HEK293 (cell line): ENCODE data around the gene ADGRD2.

ENCODE experiments used
- CTCF ChIA-PET: fragments of 350-600 bp; formaldehyde crosslinking; extraction: SDS; loops from one replicate; lab custom pipeline; 2021; ENCODE audit warnings: antibody characterized with exemption; lab: Yijun Ruan, JAX
- POLR2A ChIA-PET: fragments of 300-600 bp; formaldehyde crosslinking; extraction: SDS; loops from one replicate; lab custom pipeline; 2020; ENCODE audit warnings: antibody characterized with exemption, inconsistent platforms; lab: Yijun Ruan, JAX
- H3K27ac ChIP-seq: fragments of 200-500 bp; sonication (Bioruptor generic); 2 replicates; pipeline ENCODE4 v1.5.1; 2014; ENCODE audit warnings: low read depth, low read length, control low read depth, inconsistent platforms; ENCODE audit errors: extremely low read depth
- H3K36me3 ChIP-seq, 2 experiments: fragments of 200-500 bp in 1 of 2; sonication (Bioruptor generic) in 1 of 2; 1 replicate in 1 of 2; 2 replicates in 1 of 2; pipeline ENCODE4 v1.5.1; 2014 to 2017; ENCODE audit warnings: inconsistent platforms in 2 of 2, low read length in 2 of 2; ENCODE audit not compliant: control insufficient read depth in 2 of 2, insufficient read depth in 1 of 2
- H3K4me1 ChIP-seq: fragments of 200-500 bp; sonication (Bioruptor generic); 2 replicates; pipeline ENCODE4 v1.5.1; 2014; ENCODE audit warnings: mild to moderate bottlenecking, low read length, inconsistent platforms; ENCODE audit not compliant: control insufficient read depth, insufficient read depth
- H3K4me3 ChIP-seq: 2 replicates; pipeline ENCODE4 v1.5.1; 2011; ENCODE audit warnings: low read depth, mild to moderate bottlenecking, control low read depth, low read length, moderate library complexity
- H3K9me3 ChIP-seq: fragments of 200-500 bp; sonication (Bioruptor generic); 2 replicates; pipeline ENCODE4 v1.5.1; 2014; ENCODE audit warnings: low read depth, low read length, inconsistent platforms; ENCODE audit not compliant: control insufficient read depth, insufficient read depth
- EGR2 ChIP-seq: fragments of 450-650 bp; formaldehyde crosslinking; IDR thresholded peaks from 2 replicates; pipeline ENCODE4 v1.5.1; 2016; ENCODE audit warnings: low read depth, missing biosample characterization, missing genetic modification characterization
- GFI1B ChIP-seq: fragments of 450-650 bp; formaldehyde crosslinking; IDR thresholded peaks from 2 replicates; pipeline ENCODE4 v1.5.1; 2016; ENCODE audit warnings: missing biosample characterization, missing genetic modification characterization
- GLIS1 ChIP-seq: fragments of 450-650 bp; formaldehyde crosslinking; IDR thresholded peaks from 2 replicates; pipeline ENCODE4 v1.5.1; 2016; ENCODE audit warnings: missing biosample characterization, missing genetic modification characterization
- HOXA7 ChIP-seq: sonication (generic); formaldehyde crosslinking; IDR thresholded peaks from 2 replicates; pipeline ENCODE4 v1.8.1; 2022; ENCODE audit warnings: missing genetic modification reagents, borderline replicate concordance
- IKZF3 ChIP-seq: fragments of 450-650 bp; IDR thresholded peaks from 2 replicates; pipeline ENCODE4 v1.5.0; 2018; ENCODE audit warnings: missing biosample characterization, mild to moderate bottlenecking, missing genetic modification characterization, moderate library complexity
- KLF9 ChIP-seq: fragments of 450-650 bp; formaldehyde crosslinking; IDR thresholded peaks from 2 replicates; pipeline ENCODE4 v1.5.1; 2016; ENCODE audit warnings: missing biosample characterization, missing genetic modification characterization, low read depth
- OSR2 ChIP-seq: fragments of 450-650 bp; formaldehyde crosslinking; IDR thresholded peaks from 2 replicates; pipeline ENCODE4 v1.5.1; 2016; ENCODE audit warnings: missing biosample characterization, missing genetic modification characterization
- RBAK ChIP-seq: fragments of 450-650 bp; formaldehyde crosslinking; IDR thresholded peaks from 2 replicates; pipeline ENCODE4 v1.5.1; 2016; ENCODE audit warnings: missing biosample characterization, missing genetic modification characterization
- SP7 ChIP-seq: fragments of 450-650 bp; formaldehyde crosslinking; IDR thresholded peaks from 2 replicates; pipeline ENCODE4 v1.5.1; 2016; ENCODE audit warnings: missing biosample characterization, missing genetic modification characterization
- ZBTB1 ChIP-seq: fragments of 450-650 bp; formaldehyde crosslinking; IDR thresholded peaks from 2 replicates; pipeline ENCODE4 v1.5.1; 2016; ENCODE audit warnings: missing biosample characterization, missing genetic modification characterization
- ZBTB11 ChIP-seq: fragments of 450-650 bp; formaldehyde crosslinking; conservative IDR thresholded peaks from 2 replicates; pipeline ENCODE4 v1.5.1; 2016; ENCODE audit warnings: low read depth, missing biosample characterization, missing genetic modification characterization
- ZFHX2 ChIP-seq: fragments of 450-650 bp; formaldehyde crosslinking; conservative IDR thresholded peaks from 2 replicates; pipeline ENCODE4 v1.5.1; 2016; ENCODE audit warnings: missing biosample characterization, missing genetic modification characterization
- ZFP37 ChIP-seq: fragments of 450-650 bp; formaldehyde crosslinking; IDR thresholded peaks from 2 replicates; pipeline ENCODE4 v1.5.1; 2016; ENCODE audit warnings: missing biosample characterization, missing genetic modification characterization
- ZFP41 ChIP-seq: fragments of 450-650 bp; formaldehyde crosslinking; IDR thresholded peaks from 2 replicates; pipeline ENCODE4 v1.5.1; 2016; ENCODE audit warnings: missing biosample characterization, missing genetic modification characterization, borderline replicate concordance
- ZNF140 ChIP-seq: fragments of 450-650 bp; formaldehyde crosslinking; IDR thresholded peaks from 2 replicates; pipeline ENCODE4 v1.5.1; 2016; ENCODE audit warnings: missing biosample characterization, missing genetic modification characterization
- ZNF146 ChIP-seq: fragments of 450-650 bp; formaldehyde crosslinking; IDR thresholded peaks from 2 replicates; pipeline ENCODE4 v1.5.1; 2016; ENCODE audit warnings: missing biosample characterization, missing genetic modification characterization
- ZNF169 ChIP-seq: fragments of 450-650 bp; formaldehyde crosslinking; IDR thresholded peaks from 2 replicates; pipeline ENCODE4 v1.5.1; 2016; ENCODE audit warnings: missing biosample characterization, missing genetic modification characterization
- ZNF2 ChIP-seq: fragments of 450-650 bp; formaldehyde crosslinking; IDR thresholded peaks from 2 replicates; pipeline ENCODE4 v1.5.1; 2016; ENCODE audit warnings: missing biosample characterization, missing genetic modification characterization
- ZNF26 ChIP-seq: fragments of 450-650 bp; formaldehyde crosslinking; IDR thresholded peaks from 2 replicates; pipeline ENCODE4 v1.5.1; 2016; ENCODE audit warnings: missing biosample characterization, missing genetic modification characterization
- ZNF341 ChIP-seq: fragments of 450-650 bp; formaldehyde crosslinking; IDR thresholded peaks from 2 replicates; pipeline ENCODE4; 2016; ENCODE audit warnings: low read depth, missing biosample characterization, missing genetic modification characterization
- ZNF416 ChIP-seq: fragments of 450-650 bp; formaldehyde crosslinking; IDR thresholded peaks from 2 replicates; pipeline ENCODE4 v1.5.1; 2016; ENCODE audit warnings: missing biosample characterization, missing genetic modification characterization
- ZNF423 ChIP-seq: fragments of 450-650 bp; formaldehyde crosslinking; IDR thresholded peaks from 2 replicates; pipeline ENCODE4 v1.5.1; 2016; ENCODE audit warnings: missing biosample characterization, missing genetic modification characterization
- ZNF426 ChIP-seq: fragments of 450-650 bp; formaldehyde crosslinking; IDR thresholded peaks from 2 replicates; pipeline ENCODE4 v1.5.1; 2017; ENCODE audit warnings: missing biosample characterization, missing genetic modification characterization, mild to moderate bottlenecking, inconsistent platforms, moderate library complexity
- ZNF530 ChIP-seq: fragments of 450-650 bp; formaldehyde crosslinking; IDR thresholded peaks from 2 replicates; pipeline ENCODE4 v1.5.1; 2016; ENCODE audit warnings: low read depth, missing biosample characterization, missing genetic modification characterization
- ZNF626 ChIP-seq: fragments of 450-650 bp; sonication (Bioruptor Pico); formaldehyde crosslinking; IDR thresholded peaks from 2 replicates; pipeline ENCODE4 v1.5.1; 2018; ENCODE audit warnings: missing biosample characterization, missing genetic modification characterization, inconsistent platforms
- ZNF692 ChIP-seq: fragments of 450-650 bp; formaldehyde crosslinking; IDR thresholded peaks from 2 replicates; pipeline ENCODE4 v1.5.1; 2016; ENCODE audit warnings: missing biosample characterization, missing genetic modification characterization
- ZNF76 ChIP-seq: fragments of 450-650 bp; formaldehyde crosslinking; IDR thresholded peaks from 2 replicates; pipeline ENCODE4; 2016; ENCODE audit warnings: low read depth, missing biosample characterization, missing genetic modification characterization, borderline replicate concordance
- ZNF837 ChIP-seq: fragments of 450-650 bp; formaldehyde crosslinking; IDR thresholded peaks from 2 replicates; pipeline ENCODE4 v1.5.1; 2016; ENCODE audit warnings: missing biosample characterization, missing genetic modification characterization
- TF ChIP-seq, protein P1 (sequence below): fragments of 450-650 bp; formaldehyde crosslinking; IDR thresholded peaks from 2 replicates; pipeline ENCODE4 v1.5.1; 2016; ENCODE audit warnings: missing biosample characterization, missing genetic modification characterization

The ADGRD2 gene

GRCh38 chr9:124457079-124457886 is 7.0 kb downstream of the ADGRD2 start:
- Histone ChIP-seq H3K9me3 (no peaks in the 10 kb centered on the region), H3K36me3 (no peaks in the 10 kb centered on the region), H3K4me3 (no peak overlapping the region), H3K4me1 (no peaks in the 10 kb centered on the region), H3K27ac (no peak overlapping the region)
- ChIA-PET POLR2A (no interaction called here), CTCF (interaction anchor here (0.6 to 1.2 kb wide), 4 partner anchors 10 to 331 kb away, joined by 3 to 4 read pairs (median 3); no protein-coding TSS in a partner anchor)
- no peak for TF ChIP-seq ZNF2 (tag by site-specific recombination)
- no peak for TF ChIP-seq ZNF837 (tag by site-specific recombination)
- no peak for TF ChIP-seq ZFP37 (tag by site-specific recombination)
- no peak for TF ChIP-seq ZFP41 (tag by site-specific recombination)
- no peak for TF ChIP-seq IKZF3 (tag by site-specific recombination)
- no peak for TF ChIP-seq ZNF626 (tag by site-specific recombination)
- TF ChIP-seq ZNF692: no peak
- TF ChIP-seq ZNF140 (tag by site-specific recombination): no peak
- TF ChIP-seq KLF9: no peak
- no peak for TF ChIP-seq ZNF26 (tag by site-specific recombination)
- no peak for TF ChIP-seq EGR2 (tag by site-specific recombination)
- no peak for TF ChIP-seq ZNF146 (tag by site-specific recombination)
- TF ChIP-seq ZNF426 (tag by site-specific recombination): no peak
- no peak for TF ChIP-seq ZBTB11 (tag by site-specific recombination)
- TF ChIP-seq OSR2 (tag by site-specific recombination): no peak
- TF ChIP-seq ZNF530 (tag by site-specific recombination): no peak
- TF ChIP-seq, all 188 proteins: peak for 0

DNA sequence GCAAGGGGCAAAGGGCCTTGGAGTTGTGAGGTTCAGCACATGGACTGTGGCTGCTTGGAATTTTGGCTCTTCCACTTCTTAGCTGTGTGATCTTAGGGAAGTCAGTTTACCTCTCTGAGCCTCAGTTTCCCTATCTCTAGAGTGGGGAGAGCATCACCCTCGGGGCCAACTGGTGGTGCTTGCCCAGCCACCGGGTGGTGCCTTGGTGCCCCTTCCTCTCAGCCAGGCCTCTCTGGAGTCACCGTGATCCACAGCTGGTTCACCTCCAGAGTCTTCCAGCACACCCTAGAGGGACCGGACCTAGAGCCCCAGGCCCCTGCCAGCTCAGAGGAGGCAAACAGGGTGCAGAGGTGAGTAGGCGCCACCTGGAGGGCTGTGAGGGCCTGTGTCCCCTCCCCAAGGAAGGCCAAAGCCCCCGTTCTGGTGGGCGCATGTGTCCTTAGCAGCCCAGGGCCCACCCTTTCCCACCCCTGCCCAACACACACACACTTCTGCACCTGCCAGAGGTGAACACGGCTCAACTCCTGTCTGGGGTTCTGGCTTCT is 7.7 kb downstream of the ADGRD2 start:
- CTCF ChIA-PET: interaction anchor here (0.6 to 1.2 kb wide), 3 partner anchors 39 to 94 kb away, joined by 3 read pairs; no protein-coding TSS in a partner anchor
- Histone ChIP-seq H3K27ac (no peak overlapping the region), H3K9me3 (no peaks in the 10 kb centered on the region), H3K4me1 (no peaks in the 10 kb centered on the region), H3K4me3 (no peak overlapping the region), H3K36me3 (no peaks in the 10 kb centered on the region)
- POLR2A ChIA-PET: no interaction called here
- no peak for TF ChIP-seq GFI1B (tag by site-specific recombination)
- TF ChIP-seq ZFHX2 (tag by site-specific recombination): no peak
- TF ChIP-seq ZNF416 (tag by site-specific recombination): no peak
- TF ChIP-seq, protein P1, sequence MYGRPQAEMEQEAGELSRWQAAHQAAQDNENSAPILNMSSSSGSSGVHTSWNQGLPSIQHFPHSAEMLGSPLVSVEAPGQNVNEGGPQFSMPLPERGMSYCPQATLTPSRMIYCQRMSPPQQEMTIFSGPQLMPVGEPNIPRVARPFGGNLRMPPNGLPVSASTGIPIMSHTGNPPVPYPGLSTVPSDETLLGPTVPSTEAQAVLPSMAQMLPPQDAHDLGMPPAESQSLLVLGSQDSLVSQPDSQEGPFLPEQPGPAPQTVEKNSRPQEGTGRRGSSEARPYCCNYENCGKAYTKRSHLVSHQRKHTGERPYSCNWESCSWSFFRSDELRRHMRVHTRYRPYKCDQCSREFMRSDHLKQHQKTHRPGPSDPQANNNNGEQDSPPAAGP: no peak
- no peak for TF ChIP-seq HOXA7 (CRISPR knock-in tag)
- no peak for TF ChIP-seq RBAK
- TF ChIP-seq ZNF423: no peak
- no peak for TF ChIP-seq SP7 (tag by site-specific recombination)
- no peak for TF ChIP-seq ZNF169 (tag by site-specific recombination)
- no peak for TF ChIP-seq ZBTB1 (tag by site-specific recombination)
- TF ChIP-seq GLIS1 (tag by site-specific recombination): no peak
- TF ChIP-seq ZNF341: no peak
- TF ChIP-seq ZNF76 (tag by site-specific recombination): no peak
